Urothelium cell line (cell line): ENCODE data around the gene CRACR2A.
A peak's percentile ranks its signal among the peaks of the same experiment; 100 is the strongest.

Experiments
- DNase-seq: peaks from one replicate; pipeline ENCODE4 v3.0.0; 2011; ENCODE audit warnings: low spot score, mixed read lengths
- FAIRE-seq: peaks from 2 replicates; lab custom pipeline; 2011; peaks lifted over from hg19 to GRCh38; lab: Jason Lieb, UNC

CRACR2A gene

DNA sequence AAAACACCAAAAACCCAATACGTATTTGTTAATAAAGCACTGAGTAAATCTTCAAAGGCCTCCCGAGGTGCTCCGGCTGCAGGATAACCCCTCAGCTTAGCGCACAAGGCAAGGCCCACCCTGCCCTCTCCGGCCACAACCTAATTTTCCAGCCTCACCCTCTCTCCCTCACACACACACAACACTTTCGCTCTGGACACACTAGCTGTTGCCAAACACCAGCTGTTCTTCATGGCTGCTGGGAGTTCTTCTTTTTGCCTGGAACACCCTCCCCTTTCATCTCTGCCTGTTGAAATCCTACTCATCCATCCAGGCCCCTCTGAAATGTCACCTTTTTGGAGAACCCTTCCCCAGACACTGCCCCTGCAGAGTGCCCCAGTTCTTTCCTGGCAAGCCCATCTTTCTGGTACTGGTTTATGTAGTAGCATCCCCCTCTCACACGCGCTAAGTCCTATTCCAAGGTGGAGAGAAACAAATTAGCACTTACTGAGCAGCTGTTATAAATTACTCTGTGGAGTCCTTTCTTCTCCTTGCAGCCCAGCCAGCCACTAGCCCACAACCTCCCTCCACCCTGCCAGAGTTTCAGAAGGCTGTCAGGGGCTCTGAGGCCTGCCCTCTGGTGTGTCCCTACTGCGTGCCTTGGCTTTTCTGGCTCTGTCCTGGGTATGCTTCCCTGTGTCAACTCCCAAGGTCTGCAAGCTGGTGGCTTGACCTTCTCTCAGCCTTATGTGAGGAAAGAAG lies 805 bp upstream of the CRACR2A start:
- no peak for DNase-seq
- no peak for FAIRE-seq

DNA sequence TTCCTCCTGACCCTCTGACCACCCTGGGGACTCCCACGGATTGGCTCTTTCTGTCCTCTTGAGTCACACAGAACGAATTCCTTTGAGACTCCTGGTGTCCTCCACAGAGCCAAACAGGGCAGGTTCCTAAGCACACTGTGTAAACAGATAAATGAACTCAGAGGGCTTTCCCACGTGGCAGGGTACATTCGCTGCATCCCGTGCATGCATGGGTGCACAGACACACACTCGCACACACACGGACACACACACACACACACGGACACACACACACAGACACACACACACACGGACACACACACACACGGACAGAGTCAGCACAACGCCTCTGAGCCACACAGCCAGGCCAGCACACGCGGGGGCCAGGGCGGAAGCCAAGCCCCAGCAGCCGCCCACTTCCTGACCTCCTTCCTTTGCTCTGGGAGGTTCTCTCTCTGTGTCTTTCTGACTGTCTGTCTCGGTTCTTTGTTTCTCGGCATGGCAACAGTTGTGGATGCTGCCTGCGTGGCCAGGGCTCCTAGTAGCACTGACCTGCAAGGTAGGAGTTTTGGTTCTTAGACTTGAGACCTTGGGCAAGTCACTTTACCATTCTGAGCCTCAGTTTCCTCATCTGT lies 706 bp downstream of the CRACR2A start:
- peak; percentile 71 for DNase-seq
- FAIRE-seq: peak; percentile 93

DNA sequence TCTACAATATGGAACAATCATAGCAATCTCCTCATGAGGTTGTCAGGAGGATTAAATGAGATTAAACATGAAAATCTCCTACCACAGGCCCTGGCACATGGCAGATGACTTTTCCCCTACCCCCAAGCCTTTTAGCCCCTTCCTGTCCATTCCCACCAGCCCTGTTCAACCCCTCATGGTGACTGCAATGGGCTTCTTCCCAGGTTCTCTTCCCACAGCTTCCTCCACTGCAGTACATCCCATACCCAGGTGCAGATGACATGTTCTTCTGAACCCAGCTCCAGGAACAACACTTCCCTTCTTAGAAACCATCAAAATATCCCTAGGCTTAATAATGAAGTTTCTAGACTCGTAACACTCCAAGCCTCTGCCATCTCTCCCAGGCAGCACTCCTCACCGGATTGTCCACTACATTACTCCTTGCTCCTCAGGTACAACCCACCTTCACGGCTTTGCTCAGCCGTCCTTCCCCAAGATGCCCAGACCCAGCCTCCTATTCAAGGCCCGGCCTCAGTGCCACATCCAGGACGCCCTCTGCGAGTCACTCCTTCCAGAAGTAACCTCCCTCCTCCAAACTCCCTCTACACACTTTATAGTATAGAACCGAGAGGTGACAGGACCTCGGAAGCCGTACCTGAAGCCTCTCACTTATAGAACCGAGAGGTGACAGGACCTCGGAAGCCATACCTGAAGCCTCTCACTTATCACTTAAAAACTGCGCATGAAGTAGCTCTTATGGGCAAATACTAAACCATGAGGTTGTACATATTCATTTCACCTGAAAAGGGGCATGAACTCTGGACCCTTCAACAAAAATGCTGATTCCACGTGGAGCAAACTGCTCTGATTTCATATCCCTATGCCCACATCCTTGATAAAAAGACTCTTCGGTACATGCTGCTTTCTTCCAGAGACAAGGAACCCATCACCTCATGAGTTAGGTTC lies 1.5 kb downstream of the CRACR2A start:
- DNase-seq: no peak
- FAIRE-seq: no peak

DNA sequence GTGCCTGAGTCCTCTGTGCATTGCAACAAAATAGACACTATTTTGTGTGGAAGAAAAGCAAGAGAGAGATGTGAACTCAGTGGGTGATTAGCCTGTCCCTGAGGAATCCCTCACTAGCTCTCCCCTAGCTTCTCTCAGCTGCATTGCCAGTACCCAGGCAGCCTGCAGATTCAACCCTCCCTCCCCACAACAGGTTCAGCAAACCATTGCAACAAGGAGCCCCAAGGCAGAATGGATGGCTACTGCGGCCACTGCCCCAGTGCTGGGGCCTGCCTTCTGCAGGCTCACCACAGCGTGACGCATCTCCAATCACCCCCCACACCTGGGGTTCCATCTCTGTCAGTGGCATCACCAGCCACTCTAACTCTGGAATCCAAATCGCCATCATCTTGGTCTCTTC lies 2.3 kb downstream of the CRACR2A start:
- FAIRE-seq: no peak

DNA sequence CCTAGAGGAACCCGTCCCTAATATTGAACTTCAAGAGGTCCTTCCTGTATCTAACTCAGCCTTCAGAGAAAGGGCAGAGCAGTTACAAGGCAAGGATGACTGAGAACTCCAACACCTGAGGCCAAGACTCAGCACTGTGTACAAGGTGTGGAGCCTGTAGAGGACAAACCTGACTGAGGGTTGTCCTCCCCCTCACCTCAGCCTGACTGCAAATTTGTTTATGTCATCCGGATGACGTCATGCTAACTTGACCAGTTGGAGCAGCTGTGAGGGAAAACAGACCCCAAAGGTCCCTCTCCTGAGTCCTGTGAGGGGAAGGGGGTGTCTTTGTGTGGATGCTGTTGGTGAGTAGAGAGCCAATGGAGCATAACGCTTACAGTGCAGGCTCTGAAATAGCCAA lies 4.3 kb downstream of the CRACR2A start:
- FAIRE-seq (peak; percentile 42), DNase-seq (no peak)

More for the DNA sequence above, 2.3 kb downstream of the CRACR2A start:
- no peak for DNase-seq

DNA sequence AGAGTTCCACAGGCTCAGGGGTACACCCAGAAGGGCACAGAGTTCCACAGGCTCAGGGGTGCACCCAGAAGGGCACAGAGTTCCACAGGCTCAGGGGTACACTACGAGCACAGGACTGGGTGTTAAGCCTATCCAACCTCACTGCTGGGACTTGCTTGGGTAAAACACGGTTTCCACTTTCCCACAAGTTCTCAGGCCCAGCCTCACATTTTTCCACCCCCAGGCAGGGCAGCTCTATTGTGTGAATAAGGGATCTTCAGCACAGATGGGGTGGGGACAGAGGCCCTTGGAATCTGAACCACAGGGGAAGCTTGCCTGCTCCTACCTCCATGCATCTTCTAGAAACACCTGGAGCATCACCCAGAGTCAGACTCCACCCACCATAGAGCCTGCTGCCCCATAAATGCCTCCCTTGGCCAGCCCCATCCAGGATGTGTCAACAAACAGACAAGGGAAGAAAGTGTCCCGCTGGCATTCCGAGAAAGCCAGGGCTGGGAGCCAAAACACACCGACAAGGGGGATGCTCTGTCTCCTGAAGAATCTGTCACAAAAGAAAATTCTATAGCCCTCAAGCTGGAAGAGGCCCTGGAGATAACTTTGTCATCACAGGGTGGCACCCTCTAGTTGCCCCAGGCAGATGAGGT lies 4.8 kb downstream of the CRACR2A start:
- DNase-seq (no peak), FAIRE-seq (no peak)

DNA sequence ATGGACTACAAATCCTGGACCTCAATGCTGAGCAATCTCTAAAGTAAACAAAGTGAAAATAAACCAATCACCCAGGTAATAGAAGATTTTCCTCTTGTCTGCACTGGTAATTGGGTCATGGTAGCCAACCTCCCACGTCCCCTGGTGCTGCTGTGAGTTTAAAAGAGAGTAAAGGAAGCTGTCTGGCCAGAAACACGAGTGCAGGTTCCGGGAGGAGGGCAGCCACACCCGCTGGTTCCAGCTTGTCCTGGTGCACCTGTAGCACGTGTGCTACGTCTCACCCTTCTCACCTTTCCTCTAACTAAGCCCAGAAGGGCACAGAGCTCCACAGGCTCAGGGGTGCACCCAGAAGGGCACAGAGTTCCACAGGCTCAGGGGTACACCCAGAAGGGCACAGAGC lies 5.4 kb downstream of the CRACR2A start:
- DNase-seq (no peak), FAIRE-seq (peak; percentile 46)

DNA sequence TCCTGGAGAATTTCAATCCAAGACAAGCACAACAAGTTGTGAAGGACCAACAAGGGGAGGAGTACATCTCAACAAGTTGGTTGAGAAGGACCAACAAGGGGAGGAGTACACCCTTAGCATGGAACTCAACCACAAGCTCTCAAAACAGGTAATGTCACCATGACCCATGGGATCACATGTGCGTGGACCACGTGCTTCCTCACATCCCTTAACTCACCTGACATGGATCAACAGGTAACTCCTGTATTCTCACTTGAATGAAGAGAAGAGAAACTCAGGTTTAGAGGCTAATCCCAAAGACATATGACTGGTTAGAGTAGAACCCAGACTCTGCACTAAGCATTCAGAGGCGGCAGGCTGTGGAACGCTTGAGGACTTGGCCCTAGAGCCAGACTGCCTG lies 6.2 kb downstream of the CRACR2A start:
- FAIRE-seq (peak; percentile 86), DNase-seq (no peak)

DNA sequence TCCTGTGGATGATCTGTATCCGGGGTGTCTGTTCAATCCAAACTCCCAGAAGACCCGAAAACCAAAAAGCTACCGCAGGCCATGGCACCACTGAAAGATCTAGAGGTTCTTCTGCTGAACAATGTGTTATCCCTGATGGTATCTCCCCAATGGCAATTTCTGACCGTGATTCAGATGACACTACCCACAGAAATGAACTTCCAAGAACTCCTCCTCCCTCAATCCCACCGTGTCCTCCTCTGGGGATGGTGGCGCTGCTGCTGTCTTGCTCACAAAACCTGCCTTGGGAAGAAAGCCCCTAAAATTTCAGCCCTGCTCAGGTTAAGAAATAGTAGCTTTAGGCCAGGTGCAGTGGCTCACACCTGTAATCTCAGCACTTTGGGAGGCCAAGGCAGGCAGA lies 7.8 kb downstream of the CRACR2A start:
- DNase-seq (no peak), FAIRE-seq (no peak)

DNA sequence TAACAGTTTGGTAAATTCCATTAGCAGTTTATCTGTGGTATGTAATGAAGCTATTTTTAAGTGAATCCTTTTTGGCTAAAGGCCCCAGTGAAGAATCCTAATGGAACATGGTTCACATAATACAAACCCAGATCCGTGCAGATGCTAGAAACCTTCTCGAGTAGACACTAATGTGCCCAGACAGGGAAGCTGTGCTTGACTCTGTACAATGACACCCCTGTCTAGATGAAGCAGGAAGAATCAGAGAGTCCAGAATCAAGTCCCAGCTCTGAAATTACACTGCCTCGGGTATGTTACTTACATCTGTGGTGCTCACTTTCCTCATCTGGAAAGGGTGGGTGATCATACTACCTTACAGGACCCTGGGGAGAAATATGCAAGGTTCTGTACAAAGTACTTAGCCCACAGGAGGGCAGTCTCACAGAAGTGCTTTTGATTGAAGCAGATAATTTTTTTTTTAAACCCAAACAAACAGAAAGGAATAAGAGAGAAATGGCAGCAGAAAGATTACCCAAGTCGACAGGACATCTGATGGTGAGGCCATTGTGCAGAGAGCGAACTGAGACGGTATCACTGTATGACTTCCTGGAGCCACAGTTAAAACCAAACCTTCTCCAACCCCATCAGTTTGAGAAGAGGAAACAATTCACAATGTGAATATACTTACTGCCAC lies 8.5 kb downstream of the CRACR2A start:
- FAIRE-seq (no peak), DNase-seq (no peak)

DNA sequence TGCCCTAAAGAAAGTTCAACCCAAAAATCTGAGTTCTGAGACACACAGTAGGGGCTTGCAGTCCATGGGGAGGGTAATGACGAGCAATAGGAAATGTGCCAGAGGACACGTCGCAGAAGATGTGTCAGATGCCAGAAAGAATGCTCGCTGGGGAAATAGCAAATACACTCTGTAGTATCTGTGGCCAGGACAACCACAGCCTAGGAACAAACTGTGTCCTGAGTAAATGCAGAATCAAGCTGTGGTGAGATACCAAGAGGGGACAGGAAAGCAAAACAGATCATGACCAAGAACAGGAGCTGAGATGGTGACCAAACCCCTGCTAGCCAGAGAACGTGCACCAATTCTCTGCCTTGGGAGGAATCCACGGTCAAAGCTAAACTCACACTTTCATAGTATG lies 9.1 kb downstream of the CRACR2A start:
- no peak for DNase-seq
- no peak for FAIRE-seq

DNA sequence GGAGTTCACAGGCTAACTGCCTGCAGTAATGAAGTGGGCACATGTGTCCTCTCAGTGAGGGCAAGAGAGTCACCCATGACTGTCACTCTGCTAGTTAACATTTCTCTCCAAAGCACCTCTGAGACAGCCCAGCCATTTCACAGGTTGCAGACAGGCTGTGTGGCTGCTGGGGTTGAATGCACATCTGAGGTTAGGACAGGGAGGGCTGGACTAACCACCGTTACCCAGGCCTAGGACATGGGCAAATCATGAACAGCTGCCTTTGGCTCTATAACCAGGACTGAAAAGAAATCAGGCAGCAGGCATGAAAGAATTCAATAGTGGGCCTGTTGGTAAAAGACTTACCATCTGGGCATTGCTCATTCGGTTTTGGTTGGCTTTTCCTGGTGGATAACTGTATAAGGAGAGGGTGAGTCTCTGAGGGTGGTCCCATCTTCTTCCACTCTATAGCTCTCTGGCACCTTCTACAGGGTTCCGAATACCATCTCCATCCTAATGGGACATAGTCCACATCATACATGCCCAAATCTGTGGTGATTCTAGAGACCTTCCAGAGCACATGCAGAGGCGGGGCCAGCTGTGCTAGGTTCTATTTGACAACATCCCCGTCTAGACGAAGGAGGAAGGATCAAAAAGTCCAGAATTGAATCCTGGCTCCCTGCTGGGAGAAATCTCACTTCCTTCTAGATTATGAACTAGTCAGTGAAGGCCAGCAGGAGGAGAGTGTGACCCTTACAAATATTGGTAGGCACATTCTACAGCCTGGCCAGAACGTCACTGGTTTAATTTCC lies 10.8 kb downstream of the CRACR2A start:
- DNase-seq: no peak
- peak; percentile 59 for FAIRE-seq

DNA sequence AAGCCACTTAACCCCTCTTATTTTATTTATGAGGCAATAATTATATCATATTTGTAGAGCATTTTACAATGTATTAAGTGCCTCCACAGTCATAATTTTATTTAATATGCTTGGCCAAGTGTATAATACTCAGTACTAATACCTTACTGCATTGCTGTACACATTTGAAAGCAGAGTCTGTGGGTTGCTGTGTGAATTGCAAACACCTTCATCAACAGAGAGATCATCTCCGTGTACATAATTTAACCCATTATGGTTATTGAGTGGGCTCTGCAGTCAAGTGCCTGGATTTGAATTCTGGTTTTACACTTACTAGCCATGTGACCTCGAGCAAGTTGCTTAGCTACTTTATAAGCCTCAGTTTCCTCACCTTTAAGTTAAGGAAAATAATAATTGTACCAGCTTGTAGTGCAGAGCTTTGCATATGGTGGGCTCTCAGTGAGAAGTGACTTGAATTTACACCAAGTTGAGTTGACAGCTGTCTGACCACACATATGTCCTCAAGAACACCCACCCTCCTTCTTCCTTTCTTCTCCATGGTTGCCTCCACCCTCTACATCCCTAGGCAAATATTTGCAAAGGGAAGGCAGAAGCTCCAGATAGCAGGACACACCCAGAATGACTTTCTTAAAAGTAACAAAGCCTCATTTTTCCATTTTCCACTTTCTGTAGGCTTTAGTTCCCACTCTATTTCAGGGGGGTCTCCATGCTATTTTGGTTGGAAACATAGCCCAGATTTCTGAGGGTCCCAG lies 12.3 kb downstream of the CRACR2A start:
- DNase-seq (no peak), FAIRE-seq (no peak)

DNA sequence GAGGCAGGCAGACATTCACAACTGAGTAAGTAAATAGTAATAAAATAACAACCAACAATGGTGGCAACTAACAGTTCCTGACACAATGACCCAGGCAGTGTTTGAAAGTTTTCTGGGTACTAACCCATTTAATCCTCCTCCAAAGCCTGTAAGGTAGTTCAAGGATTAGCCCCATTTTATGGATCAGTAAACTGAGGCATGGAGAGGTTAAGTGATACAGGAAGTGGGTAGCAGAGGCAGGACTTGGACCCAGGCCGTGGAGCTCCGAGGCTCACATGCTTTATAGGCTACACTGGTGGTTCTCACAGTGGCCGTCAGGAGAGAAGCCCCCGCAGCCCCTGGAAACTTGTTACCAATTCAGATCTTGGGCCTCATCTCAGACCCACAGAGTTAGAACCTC lies 17.5 kb downstream of the CRACR2A start:
- DNase-seq (no peak), FAIRE-seq (peak; percentile 13)

DNA sequence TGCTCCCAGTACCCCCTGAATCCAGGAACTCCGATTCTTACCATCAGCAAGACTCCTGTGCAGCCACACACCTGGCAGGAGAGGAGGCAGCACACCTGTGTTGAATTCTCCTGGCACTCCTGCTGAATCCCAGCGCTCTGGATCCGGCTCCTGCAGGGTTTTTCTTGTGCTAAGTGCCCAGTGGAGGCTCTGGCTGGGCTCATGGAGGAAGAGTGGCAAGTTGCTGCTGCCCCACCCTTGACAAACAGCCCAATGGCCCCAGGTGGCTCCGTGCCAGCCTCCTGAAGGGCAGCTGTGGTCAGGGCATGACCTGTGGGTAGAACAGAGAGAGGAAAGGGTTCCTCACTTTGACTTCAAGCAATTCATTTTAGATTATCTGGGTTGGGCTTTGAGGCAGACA lies 20.0 kb downstream of the CRACR2A start:
- no peak for DNase-seq
- peak; percentile 65 for FAIRE-seq

DNA sequence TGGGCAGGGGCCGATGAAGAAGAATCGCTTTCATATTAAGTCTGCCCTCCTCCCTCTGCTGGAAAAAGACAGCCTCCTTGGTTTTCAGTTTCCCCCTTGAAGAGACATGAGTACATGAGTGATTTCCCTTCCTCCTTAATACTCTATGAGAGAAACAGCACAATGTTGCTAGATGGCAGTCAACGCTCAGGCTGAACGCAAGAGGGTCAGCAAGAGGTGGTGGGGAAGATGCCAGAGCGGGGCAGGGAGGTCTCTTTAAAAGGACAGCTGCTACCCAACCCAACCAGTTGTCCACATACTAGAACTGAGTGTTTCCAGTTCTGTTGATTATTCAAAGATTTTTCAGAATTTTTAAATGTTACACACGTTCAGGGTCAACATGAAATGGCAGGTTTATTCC lies 22.8 kb downstream of the CRACR2A start:
- DNase-seq: no peak
- FAIRE-seq: no peak

DNA sequence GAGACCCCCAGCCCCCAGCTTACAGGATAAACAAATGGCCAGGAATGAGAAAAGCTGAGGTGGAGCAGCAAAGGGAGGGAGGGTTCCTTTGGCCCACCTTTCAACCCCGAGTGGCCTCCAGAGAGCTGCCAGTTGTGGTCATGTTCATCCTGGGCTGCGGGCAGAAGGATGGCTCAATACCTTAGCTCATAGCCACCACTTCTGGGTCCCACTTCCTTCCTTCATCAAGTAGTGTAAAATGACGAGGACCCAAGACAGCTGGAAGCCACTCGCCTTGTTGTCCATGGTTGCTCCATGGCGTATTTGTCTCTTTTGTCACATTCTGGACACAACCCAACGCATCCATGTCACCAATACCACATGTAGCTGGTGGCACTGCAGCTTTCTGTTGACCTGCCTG lies 24.2 kb downstream of the CRACR2A start:
- FAIRE-seq (peak; percentile 83), DNase-seq (no peak)

DNA sequence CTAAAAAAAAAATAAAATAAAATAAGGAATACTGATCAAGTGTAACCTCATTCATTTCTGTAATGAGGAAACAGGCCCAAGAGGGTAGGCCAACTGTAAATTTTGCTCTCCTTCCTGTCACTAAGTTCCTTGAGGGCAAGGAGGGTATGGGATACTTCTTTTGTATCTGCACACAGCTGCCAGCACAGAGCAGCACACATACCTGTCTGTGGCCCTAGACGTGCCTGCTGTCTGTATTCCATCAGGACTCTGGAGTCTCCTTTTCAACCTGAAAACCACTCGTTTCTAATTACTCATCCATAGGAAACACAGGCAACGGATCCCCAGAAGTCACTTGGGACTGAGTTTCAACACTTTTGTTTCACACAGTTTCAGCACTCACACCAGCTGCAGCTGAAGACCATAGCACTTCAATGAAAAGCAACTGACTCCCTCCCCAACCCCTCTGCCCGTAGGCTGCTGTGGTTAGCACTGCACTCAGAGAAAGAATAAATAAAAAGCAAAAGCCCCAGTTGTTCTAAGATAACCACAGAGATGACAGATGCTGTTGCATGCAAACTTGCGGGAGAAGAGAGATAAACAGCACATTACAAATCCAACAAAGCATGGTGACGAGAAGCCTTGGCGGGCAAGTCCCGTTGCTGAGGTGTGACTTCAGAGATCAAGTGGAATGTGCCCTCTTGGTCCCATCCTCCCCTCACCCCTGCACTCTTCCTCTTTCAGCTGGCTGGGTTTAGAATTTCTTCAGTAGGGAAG lies 24.9 kb downstream of the CRACR2A start:
- peak; percentile 55 for FAIRE-seq

More for the DNA sequence above, 24.9 kb downstream of the CRACR2A start:
- DNase-seq: no peak
